ENCODE measurements around the gene LRP1-AS.

LRP1-AS gene

GRCh38 chr12:57116580-57117281, 30.7 kb downstream of the LRP1-AS start:
- no peak for DNase-seq

DNA sequence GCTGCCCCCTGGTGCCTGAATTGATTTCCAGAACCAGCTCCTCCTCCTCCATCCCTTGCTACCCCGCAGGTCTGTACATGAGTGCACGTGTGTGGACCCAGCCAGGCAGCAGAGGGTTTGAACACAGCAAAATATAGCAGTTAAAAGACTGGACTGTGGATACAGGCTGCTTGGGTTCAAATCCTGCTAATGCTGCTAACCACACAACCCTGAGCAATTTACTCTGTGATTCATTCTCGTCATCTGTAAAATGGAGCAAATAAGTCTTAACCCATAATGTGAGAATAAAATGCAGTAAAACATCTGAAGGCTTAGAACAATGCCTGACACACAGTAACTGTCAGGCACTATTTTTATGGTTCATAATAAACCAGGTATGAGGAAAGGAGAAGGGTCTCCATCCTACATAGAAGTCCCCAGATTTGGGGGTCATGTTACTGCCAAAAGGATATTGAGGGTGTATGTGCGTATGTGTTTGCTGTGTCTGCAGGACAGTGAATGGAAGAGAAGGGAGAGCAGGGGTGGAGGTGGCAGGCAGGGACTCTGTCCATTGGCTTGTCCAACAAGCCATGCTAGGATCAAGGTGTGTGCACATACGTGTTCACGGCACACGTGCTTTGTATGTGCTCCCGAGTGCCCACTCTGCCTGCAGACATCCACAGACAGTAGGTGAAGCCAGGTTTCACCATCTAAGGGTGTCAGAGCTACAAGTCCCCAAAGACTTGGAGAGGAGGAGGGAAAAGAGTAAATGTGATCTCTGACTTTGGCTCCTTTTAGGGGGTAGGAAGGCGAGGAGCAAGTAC, 34.7 kb downstream of the LRP1-AS start:
- DNase-seq = no peak

DNA sequence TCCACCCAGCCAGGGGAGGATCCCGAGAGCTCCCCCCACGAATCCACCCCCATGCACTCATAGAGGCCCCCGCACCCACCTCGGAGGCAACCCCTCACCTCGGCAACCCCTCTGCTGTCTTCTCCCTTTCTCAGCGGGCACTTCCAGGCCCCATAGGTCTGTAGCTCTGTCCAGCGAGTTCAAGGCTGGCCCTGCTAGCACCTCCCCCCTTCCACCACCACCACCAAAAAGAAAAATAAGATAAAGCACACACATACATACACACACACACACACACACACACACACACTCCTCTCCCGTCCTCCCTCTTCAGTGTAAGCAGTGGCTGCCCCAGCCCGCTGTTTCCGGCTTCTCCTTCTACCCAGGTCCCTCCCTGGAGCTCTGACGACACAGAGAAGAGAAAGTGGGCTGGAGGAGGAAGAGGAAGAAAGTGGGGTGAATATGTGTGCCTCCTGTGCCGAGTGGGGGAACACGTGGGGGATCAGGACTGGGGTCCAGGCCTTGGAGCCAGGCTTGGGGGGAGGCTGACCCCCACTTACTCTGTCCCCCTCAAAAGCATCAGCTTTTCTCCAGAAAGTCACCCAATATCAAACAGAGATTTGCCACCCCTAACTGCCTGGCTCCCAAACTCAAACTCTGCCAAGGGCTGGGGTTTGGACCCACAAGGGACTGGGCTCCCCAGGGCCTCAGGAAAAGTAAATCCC, 36.2 kb downstream of the LRP1-AS start, which contains the start of gene STAT6:
Gene STAT6, minus strand, starts transcription at position 332 of the 704 bp plus-strand sequence. CDS start 3,084 bp downstream, outside the sequence.
- DNase-seq = peak; percentile 90

DNA sequence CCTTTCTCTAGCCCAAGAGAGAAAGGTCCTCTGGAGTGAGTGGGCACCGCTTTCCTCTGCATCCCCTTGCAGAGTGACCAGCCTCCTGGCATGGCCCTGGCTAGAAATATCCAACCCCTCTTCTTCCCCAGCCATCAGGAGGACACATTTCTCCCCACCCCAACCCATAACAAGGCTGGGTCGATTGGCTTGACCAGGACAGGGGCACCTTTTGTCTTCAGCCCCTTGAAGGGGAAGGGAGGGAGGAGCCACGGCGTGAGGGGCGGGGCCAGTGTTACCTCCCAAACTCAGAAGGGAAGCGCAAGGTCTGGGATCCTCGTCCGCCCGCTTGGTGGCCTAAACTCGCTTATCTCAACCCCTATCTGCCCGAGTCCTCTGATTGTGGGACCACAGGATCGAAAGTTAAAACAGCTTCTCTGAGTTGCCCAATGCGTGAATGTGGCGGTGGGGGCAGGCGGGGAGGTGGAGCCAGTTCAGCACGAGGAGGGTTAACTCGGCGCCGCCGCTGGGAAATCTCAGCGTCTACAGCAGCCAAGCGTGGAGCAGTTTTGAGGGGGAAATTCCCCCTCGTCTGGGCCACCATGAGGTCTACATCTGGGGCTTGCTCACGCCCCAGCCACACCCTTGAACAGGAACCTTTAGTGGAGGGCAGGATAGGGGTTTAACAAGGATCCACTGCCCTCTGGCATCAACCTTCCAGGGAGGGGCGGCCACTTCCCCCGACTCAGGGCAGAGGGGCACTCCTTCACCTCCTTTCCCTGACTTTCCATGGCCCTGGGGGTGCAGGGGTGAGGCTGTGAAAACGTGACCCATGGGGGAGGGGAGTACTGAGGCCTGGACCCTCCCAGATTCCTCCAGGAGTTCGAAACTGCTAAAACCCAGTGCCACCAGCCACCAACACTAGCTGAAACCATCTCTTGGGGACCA, 37.1 kb downstream of the LRP1-AS start:
- DNase-seq = peak; percentile 62

DNA sequence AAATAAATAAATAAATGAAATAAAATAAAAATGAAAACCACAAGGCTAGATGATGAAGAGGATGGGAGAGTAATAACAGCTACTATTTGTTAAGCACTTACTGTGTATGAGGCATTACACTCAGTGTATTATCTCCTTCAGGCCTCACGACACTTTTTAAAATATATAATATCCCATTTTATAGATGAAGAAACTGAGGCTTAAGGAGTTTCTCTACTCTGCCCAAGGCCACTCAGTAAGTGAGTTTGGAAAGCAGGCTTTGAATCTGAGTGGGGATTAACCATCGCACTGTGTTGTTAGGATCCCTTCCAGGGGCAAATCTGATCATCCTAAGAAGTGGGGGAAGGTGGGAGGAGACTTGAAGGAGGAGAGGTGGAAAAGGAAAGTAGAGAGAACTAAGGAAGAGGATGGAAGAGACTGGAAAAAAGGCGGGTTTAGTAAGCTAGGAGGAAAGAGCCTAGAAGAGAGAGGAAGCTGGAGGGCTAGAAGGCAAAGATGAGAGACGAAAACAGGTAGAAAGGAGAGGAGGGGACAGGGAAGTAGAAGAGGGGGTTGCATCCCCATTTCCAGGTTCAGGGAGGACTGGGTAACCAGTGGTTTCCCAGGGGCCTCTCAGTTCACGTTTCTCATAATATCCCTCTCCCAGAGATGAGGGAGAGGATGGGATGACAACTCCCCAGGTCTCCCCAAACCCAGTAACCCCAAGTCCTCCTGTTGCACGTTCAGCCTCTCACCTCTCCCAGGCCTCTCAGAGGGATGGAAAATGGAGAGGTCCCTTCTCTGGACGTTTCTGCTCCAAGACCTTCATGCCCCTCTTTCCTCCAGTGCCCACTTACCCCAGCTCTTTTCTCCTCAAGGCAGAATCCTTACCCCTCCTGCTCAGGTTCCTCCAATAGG, 38.0 kb downstream of the LRP1-AS start:
- DNase-seq = no peak

DNA sequence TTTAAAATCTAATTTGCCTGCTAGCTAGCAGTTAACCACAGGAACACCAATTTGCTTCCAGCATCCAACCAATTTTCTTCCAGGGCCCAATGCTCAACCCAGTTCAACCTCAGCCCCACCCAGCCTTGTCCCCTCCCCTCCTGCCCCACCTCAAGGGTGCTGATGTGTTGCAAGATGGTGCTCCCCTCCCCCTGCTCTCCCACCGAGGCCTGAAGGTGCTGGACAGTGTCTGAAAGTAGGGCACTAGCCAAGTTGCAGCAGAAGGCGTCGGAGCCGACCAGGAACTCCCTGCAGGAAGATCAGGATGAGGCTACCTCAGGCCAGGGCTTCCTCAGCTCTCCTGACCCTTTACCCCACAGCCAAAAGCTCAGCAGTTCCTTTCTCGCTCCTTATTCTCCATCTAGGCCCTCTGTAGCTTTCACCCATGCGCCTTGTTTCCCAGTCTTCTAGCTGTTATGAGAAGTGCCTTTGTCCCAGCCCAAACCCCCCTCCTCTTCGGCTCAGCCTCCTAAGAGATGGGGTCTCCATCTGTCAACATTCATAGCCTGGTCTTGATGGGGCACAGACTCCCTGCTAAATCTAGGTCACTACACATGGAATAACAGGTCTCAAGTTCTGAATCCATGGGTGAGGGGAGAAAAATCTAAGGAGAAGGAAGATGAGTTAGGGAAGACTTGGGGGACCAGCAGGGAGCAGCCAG, 39.8 kb downstream of the LRP1-AS start:
- no peak for DNase-seq

- DNase-seq = no peak
Observed at GRCh38 chr12:57106021-57106708, 41.3 kb downstream of the LRP1-AS start.

DNA sequence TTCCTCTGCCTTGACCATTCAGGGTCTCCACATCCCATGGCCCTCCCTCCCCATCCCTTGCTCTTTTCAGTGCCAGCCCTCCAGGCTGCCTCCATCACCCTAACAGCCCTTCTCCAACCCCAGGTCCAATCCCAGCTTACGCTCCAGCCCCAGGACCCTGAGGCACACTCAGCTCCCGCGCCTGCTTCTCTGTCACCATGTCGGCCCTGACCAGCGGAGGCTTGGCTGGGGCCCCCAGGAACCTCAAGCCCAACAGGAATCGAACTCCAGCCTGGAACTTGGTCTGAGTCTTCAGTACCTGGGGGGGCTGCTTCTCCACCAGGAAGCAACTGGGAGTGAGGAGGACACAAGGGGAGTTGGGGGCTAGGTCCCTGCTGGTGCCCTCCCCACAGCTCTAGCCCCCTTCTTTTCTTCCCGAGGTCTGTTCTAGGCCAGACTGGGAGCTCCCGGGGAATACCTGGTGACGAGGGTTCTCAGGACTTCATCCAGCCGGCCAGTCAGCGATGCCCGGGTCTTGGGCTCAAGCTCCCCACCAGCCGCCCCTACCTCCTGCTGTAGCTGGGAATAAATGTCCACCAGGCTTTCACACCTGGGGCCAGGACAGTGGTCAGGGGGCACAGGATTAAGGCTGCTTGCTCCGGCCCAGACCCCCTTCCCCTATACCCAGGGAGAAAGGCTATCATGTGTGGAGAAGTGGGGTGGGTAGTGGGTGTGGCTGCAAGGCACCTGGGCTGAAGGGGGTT, 42.2 kb downstream of the LRP1-AS start:
- DNase-seq = no peak

DNA sequence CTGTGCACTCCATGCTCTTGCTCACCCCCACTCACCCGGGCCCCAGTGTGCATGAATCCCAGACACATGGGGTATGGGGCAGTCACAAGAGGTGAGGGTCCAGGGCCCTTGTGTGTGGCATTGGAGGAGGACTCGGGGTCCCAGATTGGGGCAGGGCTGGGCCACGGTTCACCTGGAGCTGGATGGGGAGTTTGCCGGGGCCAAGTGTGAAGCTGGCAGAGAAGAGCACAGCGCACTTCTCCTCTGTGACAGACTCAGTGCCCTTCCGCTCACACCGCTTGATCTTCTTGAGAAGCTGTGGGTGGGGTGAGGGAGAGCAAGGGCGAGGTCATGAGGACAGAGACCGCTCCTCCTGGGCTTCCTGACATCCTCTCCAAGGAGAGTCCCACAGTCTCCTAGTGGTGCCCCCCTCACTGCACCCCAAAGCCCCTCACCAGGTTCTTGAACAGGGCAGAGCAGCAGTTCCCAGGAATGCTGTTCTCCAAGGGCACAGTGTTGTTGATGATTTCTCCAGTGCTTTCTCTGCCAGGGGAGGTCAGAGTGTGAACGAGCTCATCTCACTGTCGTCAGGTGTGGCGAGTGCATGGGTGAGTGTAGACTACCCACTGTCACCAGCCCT, 43.0 kb downstream of the LRP1-AS start:
- no peak for DNase-seq

DNA sequence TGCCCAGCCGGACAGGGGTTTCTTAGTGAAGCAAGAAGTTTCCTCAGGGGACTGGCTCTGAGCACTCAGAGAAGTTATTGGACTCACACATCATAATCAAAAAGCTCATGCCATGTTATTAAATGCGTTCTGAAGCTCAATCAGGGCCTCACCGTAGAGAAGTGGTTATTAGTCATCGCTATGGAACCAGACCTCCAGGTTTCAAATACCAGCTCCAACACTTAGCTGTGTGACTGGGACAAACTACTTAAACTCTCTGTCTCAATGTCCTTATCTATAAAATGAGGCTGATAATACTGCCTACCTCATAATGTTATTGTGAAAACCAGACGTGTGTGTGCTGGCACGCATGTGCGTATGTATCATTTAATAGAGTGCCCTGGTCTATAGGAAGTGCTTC, 43.6 kb downstream of the LRP1-AS start:
- no peak for DNase-seq

- DNase-seq = no peak
Observed at GRCh38 chr12:57101892-57102695, 45.3 kb downstream of the LRP1-AS start.

- DNase-seq = no peak
Observed at GRCh38 chr12:57099766-57100165, 47.7 kb downstream of the LRP1-AS start.

- no peak for DNase-seq
Observed at GRCh38 chr12:57099047-57099714, 48.2 kb downstream of the LRP1-AS start.

- no peak for DNase-seq
Observed at GRCh38 chr12:57098546-57098945, 48.9 kb downstream of the LRP1-AS start.

GRCh38 chr12:57097554-57097835, 49.9 kb downstream of the LRP1-AS start:
- no peak for DNase-seq

DNA sequence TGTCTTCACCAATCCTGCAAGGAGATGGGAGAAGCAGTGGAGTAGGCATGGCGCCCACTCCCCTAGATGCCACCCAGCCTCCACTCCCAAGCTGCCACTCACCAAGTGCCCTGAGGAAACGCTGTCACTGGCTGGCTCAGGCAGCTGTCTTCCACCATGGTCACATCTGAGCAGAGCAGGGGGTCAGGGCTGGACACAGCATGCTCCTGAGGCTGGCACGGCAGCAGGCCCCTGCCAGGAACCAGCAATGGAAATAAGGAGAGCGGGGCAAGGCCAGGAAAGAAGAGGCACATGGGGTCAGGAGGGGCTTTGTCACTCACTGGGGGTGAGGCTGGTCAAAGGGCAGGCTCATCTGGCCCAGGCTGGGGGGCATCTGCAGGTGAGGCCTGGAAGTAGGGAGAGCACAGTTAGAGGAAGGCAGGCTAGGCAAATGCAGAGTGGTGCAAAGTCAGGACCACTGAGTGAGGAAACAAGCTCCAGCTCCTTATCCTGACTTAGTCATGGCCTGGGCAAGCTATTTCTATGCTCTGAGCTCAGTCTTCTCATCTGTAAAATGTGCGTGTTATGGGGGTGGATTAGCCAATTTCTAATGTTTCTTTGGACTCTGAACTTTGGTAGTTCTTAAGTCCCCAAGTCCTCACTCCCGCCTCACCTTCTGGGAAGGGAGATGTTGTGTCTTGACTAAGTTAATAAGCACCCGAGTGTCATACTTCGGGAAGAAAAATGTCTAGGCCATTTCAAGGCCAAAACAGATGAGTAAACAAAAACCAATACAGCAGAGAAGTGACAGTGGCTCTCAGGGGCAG, 50.5 kb downstream of the LRP1-AS start:
- no peak for DNase-seq

GRCh38 chr12:57096099-57096572, 51.3 kb downstream of the LRP1-AS start:
- no peak for DNase-seq
